Measurements from ENCODE around the gene KLHL3. TPM values are rescaled to one million over a fixed set of nuclear protein-coding genes. Genes with fewer than 3 reads are reported as not detected.

The KLHL3 gene
- total RNA-seq, 2 donors from 2014 or later: 4.4 to 6.3 TPM

DNA sequence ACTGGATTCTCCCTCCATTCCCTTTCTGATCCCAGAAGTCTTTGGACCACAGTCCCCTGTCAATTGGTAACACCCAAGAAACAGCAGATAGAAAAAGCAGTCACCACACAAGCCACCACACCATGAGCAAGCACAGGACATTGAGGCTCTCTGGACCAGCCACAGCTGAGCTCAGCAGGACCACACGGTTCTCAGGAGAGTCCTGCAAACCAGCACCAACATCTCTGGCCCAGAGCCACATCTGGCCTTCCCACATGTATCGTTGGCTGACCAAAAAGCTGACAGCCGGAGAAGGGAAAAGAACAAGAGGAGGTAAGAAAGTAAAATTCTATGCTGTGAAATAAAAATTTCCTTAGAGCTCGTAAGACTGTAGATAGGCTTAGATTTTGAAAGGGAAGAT is 56.7 kb downstream of the KLHL3 start:
- no peak overlapping the region for H3K27ac ChIP-seq

DNA sequence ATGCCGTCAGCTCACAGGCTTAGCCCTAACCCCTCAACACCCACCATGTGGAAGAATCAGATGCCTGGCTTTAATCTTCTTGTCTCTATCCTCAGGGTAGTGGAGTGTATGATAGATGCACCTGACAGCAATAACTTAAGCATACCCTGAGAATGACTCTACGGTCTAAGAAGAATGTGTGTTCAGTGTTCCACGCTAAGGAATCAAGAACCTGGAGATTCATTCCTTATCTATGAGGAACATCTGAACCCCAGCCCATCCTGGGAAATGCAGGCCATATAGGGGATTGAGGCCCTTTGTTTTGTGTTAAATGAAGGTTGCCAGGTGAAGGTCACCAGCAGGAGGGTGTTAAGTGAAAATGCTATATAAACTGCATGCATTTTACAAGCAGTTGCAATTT is 63.0 kb downstream of the KLHL3 start:
- Histone ChIP-seq H3K4me3 (no peak overlapping the region), H3K27ac (no peak overlapping the region), H3K36me3 (no peaks in the 10 kb centered on the region), H3K9me3 (no peaks in the 10 kb centered on the region), H3K9ac (ENCODE audit: low read depth in 2 of 2, low read length in 2 of 2) (no peak overlapping the region), H3K4me1 (no peaks in the 10 kb centered on the region), H3K27me3 (no peaks in the 10 kb centered on the region)
- no peak for DNase-seq
- TF ChIP-seq, protein P1, sequence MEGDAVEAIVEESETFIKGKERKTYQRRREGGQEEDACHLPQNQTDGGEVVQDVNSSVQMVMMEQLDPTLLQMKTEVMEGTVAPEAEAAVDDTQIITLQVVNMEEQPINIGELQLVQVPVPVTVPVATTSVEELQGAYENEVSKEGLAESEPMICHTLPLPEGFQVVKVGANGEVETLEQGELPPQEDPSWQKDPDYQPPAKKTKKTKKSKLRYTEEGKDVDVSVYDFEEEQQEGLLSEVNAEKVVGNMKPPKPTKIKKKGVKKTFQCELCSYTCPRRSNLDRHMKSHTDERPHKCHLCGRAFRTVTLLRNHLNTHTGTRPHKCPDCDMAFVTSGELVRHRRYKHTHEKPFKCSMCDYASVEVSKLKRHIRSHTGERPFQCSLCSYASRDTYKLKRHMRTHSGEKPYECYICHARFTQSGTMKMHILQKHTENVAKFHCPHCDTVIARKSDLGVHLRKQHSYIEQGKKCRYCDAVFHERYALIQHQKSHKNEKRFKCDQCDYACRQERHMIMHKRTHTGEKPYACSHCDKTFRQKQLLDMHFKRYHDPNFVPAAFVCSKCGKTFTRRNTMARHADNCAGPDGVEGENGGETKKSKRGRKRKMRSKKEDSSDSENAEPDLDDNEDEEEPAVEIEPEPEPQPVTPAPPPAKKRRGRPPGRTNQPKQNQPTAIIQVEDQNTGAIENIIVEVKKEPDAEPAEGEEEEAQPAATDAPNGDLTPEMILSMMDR (IDR thresholded peaks at IDR 0.05): no peak
- intact Hi-C loops (cut with DNase I): no loop called here

More for the DNA sequence above, 56.7 kb downstream of the KLHL3 start:
- TF ChIP-seq, protein P1 (IDR thresholded peaks at IDR 0.05): no peak
- Histone ChIP-seq H3K9ac (ENCODE audit: low read depth in 2 of 2, low read length in 2 of 2) (no peak overlapping the region), H3K4me3 (no peak overlapping the region), H3K27me3 (no peaks in the 10 kb centered on the region), H3K9me3 (no peaks in the 10 kb centered on the region), H3K36me3 (no peaks in the 10 kb centered on the region), H3K4me1 (no peaks in the 10 kb centered on the region)
- intact Hi-C loops (cut with DNase I): no loop called here
- no peak for DNase-seq

GRCh38 chr5:137672001-137672400 is 63.9 kb downstream of the KLHL3 start:
- H3K27ac ChIP-seq: no peak overlapping the region
- no peak overlapping the region for H3K9ac ChIP-seq (ENCODE audit: low read depth in 2 of 2, low read length in 2 of 2)
- TF ChIP-seq, protein P1 (IDR thresholded peaks at IDR 0.05): no peak
- no peaks in the 10 kb centered on the region for H3K9me3 ChIP-seq
- no peak overlapping the region for H3K4me3 ChIP-seq
- no peaks in the 10 kb centered on the region for H3K36me3 ChIP-seq
- no peaks in the 10 kb centered on the region for H3K27me3 ChIP-seq
- DNase-seq: no peak
- intact Hi-C loops (cut with DNase I): no loop called here
- no peaks in the 10 kb centered on the region for H3K4me1 ChIP-seq

DNA sequence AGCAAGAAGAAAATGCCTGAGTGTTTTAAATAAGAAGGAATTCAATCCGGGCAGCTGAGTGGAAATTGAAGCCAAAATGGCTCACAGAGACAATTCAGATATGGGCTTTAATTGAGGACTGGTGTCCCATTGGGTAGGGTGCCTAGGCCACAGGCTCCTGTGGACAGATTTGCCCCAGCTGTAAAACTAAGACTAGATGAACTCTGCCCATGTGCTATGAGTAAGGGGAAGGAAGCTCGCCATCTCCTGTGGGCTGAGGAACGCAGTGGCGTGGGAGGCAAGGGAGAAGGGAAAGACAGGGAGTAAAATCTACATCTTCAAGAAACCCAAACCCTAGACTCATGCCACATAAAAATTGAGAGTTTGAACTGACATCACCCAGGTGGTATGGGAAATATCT is 66.1 kb downstream of the KLHL3 start:
- no peak overlapping the region for H3K4me3 ChIP-seq
- no peak overlapping the region for H3K27ac ChIP-seq
- TF ChIP-seq, protein P1 (IDR thresholded peaks at IDR 0.05): no peak
- intact Hi-C loops (cut with DNase I): no loop called here
- H3K27me3 ChIP-seq: no peaks in the 10 kb centered on the region
- no peaks in the 10 kb centered on the region for H3K36me3 ChIP-seq
- H3K9me3 ChIP-seq: no peaks in the 10 kb centered on the region
- no peaks in the 10 kb centered on the region for H3K4me1 ChIP-seq
- no peak for DNase-seq
- no peak overlapping the region for H3K9ac ChIP-seq (ENCODE audit: low read depth in 2 of 2, low read length in 2 of 2)

GRCh38 chr5:137668637-137669036 is 67.3 kb downstream of the KLHL3 start:
- intact Hi-C loops (cut with DNase I): no loop called here

More at GRCh38 chr5:137668637-137669036, 67.3 kb downstream of the KLHL3 start:
- H3K4me1 ChIP-seq: no peaks in the 10 kb centered on the region
- DNase-seq: no peak
- no peak overlapping the region for H3K27ac ChIP-seq
- H3K27me3 ChIP-seq: no peaks in the 10 kb centered on the region
- no peak overlapping the region for H3K9ac ChIP-seq (ENCODE audit: low read depth in 2 of 2, low read length in 2 of 2)
- no peaks in the 10 kb centered on the region for H3K36me3 ChIP-seq
- TF ChIP-seq, protein P1 (IDR thresholded peaks at IDR 0.05): no peak
- H3K4me3 ChIP-seq: no peak overlapping the region
- no peaks in the 10 kb centered on the region for H3K9me3 ChIP-seq

All from colonic mucosa (tissue), 4 donors.